ENCODE data around the gene FAH.

Gene FAH

DNA sequence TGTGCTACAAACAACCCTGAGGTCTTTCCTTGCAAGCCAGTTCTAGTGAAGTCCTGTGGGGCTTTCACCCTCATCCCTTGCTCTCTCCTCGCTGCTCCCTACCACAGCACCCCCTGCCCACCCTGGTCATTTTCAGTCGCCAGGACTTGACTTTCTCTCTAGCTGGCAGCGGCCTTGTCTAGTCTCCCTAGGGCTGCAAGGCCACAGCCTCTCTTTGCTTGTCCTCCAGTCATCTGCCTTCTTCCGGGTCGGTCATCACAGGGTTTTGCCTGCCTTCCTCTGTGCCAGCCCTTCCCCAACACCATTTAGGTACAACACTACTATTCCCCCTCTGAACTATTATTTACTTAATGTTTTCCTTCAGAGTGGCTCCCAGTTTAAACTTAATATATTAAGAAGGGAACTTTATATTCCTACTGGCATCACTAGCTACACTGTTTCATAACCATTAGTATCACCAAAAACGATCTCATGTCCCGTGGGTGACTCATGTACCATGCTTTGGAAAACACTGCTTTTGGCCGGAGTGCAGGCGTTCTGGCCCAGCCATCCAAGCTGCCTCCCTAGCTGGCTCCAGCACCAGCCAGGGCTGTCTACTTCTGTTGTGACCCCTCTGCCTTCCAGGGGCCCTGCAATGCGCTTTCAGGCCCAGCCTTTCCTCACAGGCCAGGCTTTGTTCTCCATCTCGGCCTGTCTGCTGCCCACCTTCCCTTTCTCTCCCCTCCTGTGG, 21.4 kb downstream of the FAH start:
- no peak for DNase-seq

DNA sequence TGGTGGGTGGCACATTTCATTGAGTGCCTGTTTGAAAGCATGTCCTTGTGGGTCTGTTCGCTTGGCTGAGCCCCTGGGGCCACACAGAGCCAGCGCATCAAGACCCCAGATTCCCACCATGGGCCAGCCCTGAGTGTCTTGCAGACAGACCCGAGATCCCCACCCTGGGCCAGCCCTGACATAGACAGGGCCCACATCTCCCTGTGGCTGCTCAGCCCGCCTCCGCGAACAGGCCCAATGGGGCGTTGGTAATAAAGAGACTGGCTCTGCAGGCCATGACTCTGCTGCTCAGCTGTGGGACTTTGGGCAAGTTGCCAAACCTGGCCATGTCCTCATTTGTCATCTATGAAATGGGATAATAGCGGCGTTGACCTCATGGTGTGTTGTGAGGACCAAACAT, 22.6 kb downstream of the FAH start:
- no peak for DNase-seq

DNA sequence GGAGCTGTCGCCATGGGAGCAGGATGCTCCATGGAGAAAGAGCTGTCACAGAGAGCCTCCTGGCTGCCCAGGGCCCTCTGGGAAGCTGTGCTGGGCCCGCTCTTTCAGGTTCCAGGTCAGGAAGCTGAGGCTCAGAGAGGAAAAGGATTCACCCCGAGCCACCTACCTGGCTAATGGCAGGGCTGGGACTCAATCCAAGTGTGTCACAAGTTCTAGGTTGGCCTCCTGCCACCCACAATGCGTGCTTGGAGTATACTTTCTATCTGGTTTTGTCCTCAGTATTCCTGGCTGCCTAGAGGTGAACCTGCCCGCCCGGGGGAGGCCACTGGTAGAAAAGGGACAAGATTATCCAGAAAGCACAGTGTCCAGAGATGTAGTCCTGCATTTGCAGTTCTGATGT, 23.6 kb downstream of the FAH start:
- DNase-seq: no peak

DNA sequence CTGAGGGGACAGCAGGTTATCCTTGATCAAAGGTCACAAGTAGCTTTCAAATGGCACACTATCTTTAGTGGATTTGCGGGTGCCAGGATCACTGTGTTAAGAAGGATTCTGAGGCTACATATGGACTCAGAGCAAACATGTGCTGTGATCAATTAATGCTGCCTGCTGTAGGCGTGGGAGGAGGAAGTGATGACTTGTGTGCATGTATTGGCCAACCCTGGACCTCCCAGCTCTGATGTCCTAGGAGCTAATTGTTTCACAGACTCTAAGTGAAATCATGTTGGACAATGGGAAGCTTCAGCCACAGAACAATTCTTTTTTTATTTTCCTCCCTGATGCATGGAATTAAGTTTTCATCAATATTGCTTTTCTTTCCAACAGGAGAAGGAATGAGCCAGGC, 24.4 kb downstream of the FAH start:
- DNase-seq: no peak

DNA sequence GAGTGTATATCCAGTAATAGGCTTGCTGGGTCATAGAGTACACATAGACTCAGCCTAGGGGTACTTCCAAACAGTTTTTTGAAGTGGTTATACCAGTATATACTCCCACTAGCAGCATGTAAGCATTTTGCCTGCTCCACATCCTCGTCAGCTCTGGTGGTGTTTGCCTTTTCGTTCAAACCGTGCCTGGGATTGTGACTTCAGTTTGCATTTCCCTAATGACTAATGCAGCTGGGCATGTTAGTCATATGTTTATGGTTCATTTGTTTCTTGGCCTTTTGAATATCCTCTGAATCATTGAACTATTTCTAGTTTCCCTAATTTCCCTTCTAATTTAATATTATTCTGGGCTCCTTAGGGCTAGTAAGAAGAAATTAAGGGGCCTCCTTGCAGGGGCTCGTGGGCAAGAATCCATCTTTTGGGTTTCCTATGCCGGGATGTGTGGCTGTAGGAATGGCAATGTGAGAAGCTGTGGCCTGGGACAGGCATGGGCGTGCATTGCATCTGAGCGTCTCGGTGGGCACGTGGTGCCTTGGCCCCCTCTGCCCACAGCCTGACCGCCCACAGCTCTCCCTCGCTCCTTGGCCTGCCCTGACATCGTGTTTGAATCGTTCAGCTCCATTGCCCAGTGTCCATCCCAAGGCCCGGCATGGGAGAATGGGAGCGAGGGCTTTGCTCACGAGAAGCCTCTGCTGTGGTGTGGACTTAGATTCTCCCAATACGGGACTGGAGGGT, 26.4 kb downstream of the FAH start:
- no peak for DNase-seq

- DNase-seq: no peak
Measured at GRCh38 chr15:80179935-80180334, 27.1 kb downstream of the FAH start.

GRCh38 chr15:80180468-80180867, 27.7 kb downstream of the FAH start:
- no peak for DNase-seq

DNA sequence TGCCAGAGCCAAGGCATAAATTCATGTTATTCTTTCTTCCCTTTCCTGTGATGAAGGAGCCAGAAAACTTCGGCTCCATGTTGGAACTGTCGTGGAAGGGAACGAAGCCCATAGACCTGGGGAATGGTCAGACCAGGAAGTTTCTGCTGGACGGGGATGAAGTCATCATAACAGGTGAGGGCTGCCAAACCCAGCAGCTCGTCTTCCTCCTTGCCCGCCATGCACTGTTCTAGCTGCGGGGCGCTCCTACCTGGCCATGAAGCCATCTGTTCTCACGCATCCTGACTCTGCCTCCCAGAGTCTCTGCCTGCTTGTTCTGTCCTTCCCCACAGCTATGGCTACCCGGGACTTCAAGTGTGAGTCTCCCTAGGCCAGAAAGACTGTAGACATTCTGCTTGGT, 28.2 kb downstream of the FAH start:
- no peak for DNase-seq

DNA sequence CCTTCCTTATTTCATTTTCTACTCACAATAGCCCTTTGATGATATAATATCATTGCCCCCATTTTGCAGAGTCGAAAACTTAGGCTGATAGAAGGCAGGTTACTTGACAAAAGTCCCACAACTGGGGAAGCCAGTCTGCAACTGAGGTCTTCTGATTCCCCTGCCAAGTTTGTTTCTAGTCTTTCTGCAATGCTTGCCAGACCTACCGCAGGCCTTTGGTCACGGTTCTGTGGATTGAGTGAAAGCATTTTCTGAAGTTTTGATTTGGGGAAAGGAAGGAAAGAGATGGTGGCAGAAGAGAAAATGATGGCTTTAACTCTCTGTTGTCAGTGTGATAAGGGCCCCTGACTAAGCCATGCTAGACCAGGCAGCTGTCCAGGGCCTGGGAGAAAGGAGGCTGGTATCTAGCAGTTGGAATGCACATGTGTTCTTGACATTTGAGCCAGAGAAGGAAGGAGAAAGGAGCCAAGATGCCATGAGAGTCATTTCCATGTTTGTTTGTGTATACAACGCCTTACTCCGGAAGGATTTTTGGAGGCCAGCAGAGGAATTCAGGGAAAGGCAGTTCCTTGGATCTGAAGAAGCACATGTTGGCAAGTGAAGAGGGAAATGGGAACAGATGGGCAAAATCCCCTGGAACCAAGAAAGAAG, 29.9 kb downstream of the FAH start:
- DNase-seq: no peak

GRCh38 chr15:80183306-80183705, 30.5 kb downstream of the FAH start:
- no peak for DNase-seq

DNA sequence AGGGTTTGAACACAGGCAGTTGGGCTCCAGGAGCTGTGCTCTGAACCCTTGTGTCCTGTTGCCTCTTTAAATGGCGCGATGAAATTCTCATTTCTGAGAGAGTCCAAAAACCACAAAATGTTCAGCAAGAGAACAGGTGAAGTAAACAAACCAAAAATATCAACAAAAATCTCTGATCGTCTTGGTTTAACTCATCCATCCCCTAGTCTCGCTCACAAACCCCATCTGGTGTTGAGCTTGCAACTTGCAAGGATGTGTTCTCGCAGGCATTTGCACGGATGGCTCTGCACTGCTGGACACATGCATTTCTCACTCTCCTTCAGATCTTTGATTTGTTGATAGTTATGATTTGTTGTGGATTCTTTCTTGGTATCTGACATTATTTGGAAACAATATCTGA, 31.1 kb downstream of the FAH start:
- no peak for DNase-seq

DNA sequence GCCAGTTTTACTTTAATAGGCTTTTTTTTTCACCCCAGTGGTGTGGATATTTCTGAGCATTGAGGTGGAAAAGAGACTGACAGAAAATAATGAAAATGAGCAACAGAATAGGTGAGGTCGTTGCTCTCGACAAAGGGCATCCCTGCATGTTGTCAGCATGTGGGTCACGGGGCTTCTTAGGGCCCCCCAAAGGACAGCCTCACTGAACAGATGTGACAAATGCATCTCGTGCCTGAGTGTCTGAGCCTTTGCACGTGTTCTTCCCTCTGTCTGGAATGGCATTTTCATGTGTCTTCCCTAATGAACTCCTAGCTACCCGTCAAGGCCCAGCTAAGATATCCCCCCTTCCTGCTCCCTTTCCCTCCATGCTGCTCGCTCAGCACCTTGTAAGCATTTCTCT, 31.8 kb downstream of the FAH start:
- DNase-seq: no peak

DNA sequence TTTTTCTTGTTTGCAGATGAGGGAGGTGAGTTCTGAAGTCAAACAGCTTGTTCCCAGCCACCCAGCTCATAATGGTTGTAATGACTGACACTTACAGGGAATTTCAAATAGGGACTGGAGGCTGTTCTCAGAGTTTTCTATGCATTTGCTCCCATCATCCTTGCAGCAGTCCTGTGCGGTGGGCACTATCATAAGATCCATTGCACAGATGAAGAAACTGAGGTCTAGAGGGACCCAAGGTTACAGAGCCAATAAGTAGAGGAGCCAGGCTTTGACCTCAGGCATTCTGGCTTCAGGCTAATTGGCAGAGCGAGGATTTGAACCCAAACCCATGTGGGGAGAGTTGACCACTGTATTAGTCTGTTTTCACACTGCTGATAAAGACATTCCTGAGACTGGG, 32.4 kb downstream of the FAH start:
- no peak for DNase-seq

- DNase-seq: no peak
Measured at GRCh38 chr15:80186066-80186465, 33.3 kb downstream of the FAH start.

- no peak for DNase-seq
Measured at GRCh38 chr15:80186597-80186996, 33.8 kb downstream of the FAH start.

- no peak for DNase-seq
Measured at GRCh38 chr15:80188251-80188650, 35.5 kb downstream of the FAH start.

- no peak for DNase-seq
Measured at GRCh38 chr15:80191198-80191597, 38.4 kb downstream of the FAH start.

DNA sequence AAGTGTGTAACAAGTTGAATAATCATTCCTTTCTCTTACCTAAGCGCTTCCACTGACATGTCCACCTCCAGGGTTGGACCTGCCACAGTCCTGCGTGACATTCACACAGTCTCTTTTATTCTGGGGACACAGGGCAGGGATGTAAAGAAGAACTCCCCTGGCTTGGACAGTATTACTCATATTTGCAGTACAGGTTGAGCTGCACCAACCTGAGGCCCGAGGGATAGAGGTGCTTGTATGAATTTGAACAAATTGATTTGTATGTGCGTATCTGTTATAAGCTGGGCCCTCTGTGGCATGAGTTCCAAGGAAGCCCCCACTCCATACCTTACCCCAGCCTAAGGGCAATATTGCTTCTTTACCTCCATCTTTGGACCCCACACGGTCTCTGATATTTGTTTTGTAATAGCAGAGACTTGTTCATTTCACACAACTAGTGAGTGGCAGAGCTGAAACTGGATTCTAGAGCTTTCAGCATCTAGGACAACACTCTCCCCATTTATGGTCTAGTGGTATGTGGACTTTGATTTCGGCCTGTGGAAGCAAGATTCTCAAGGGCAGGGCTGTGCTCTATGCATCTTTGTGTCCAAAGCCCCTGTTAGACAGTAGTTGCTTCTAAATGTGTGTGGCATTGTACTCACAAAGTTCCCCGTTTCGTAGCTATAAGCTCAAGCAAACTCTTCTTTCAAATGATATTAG, 39.2 kb downstream of the FAH start:
- DNase-seq: no peak

- no peak for DNase-seq
Measured at GRCh38 chr15:80194186-80194585, 41.4 kb downstream of the FAH start.

DNA sequence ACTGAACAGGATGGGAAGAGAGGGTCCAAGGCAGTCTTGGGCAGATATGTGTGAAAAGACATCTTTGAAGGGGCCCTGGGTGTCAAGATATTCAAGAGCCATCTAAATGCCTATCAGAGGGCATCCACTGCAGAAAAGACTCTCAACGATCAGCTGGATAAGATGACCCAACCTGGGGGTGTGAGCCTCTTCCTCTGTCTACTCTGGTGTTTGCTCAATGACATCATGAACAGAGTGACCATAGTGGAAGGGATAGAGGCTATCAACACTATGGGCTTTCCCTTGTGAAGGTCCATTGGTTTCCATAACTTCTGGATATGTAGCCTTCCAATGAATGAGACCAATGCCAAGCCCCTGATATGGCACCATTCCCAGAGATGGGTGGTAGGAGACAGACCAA, 42.1 kb downstream of the FAH start:
- no peak for DNase-seq

GRCh38 chr15:80199366-80199765, 46.6 kb downstream of the FAH start:
- no peak for DNase-seq

GRCh38 chr15:80199869-80200268, 47.1 kb downstream of the FAH start:
- no peak for DNase-seq

- DNase-seq: no peak
Measured at GRCh38 chr15:80201256-80202015, 48.6 kb downstream of the FAH start.
